ENCODE data around the gene RHCG.

- TF ChIP-seq CTCF (IDR thresholded peaks at IDR 0.05): no peak
- no peak for TF ChIP-seq POLR2A (IDR thresholded peaks at IDR 0.05)
These were observed 47.0 kb upstream of the RHCG start for GRCh38 chr15:89543389-89543788.

All from body of pancreas (tissue), 4 donors.